Subcutaneous abdominal adipose tissue (tissue), 5 donors: Measurements from ENCODE around the gene CDK6.
A peak's percentile ranks its signal among the peaks of the same experiment; 100 is the strongest.

Experiments
- H3K27ac ChIP-seq: one replicate; pipeline ENCODE4 v1.7.0; 2013; ENCODE audit warnings: low read depth, mild to moderate bottlenecking, inconsistent platforms, low read length, moderate library complexity
- H3K27me3 ChIP-seq, 5 donors: one replicate each; pipeline ENCODE4 v1.7.0; 2013; ENCODE audit warnings: low read length in 5 of 5, inconsistent platforms in 1 of 5; ENCODE audit not compliant: control insufficient read depth in 5 of 5, insufficient read depth in 4 of 5
- H3K36me3 ChIP-seq, 5 donors: one replicate each; pipeline ENCODE4 v1.7.0; 2013; ENCODE audit warnings: low read length in 5 of 5; ENCODE audit not compliant: control insufficient read depth in 5 of 5, insufficient read depth in 5 of 5
- H3K4me1 ChIP-seq, 5 donors: one replicate each; pipeline ENCODE4 v1.7.0; 2013; ENCODE audit warnings: low read length in 5 of 5, mild to moderate bottlenecking in 3 of 5, moderate library complexity in 1 of 5; ENCODE audit not compliant: control insufficient read depth in 5 of 5, insufficient read depth in 5 of 5
- H3K4me3 ChIP-seq, 5 donors: one replicate each; pipeline ENCODE4 v1.7.0; 2013; ENCODE audit warnings: low read length in 5 of 5, low read depth in 1 of 5
- H3K9ac ChIP-seq, 5 donors: one replicate each; pipeline ENCODE4 v1.7.0; 2013; ENCODE audit warnings: low read length in 5 of 5, mild to moderate bottlenecking in 4 of 5, moderate library complexity in 3 of 5
- H3K9me3 ChIP-seq, 5 donors: one replicate each; pipeline ENCODE4 v1.7.0; 2013; ENCODE audit warnings: low read length in 5 of 5; ENCODE audit not compliant: control insufficient read depth in 5 of 5
- donor health status: healthy.
- donor health status: healthy.
- donor health status: healthy.
- donor health status: healthy.
- donor health status: healthy.

CDK6 gene

GRCh38 chr7:92603089-92603445, 233.3 kb downstream of the CDK6 start:
- no peak overlapping the region for H3K9ac ChIP-seq
- H3K36me3 ChIP-seq = peaks cover 0 to 5% (median 4%) of the 10 kb centered on the region in 5 donors
- H3K27me3 ChIP-seq = peaks cover 0 to 2% (median 0%) of the 10 kb centered on the region in 5 donors
- H3K4me1 ChIP-seq = no peaks in the 10 kb centered on the region
- H3K27ac ChIP-seq = no peak overlapping the region
- H3K9me3 ChIP-seq = no peaks in the 10 kb centered on the region
- H3K4me3 ChIP-seq = no peak overlapping the region

GRCh38 chr7:92602352-92603088, 233.9 kb downstream of the CDK6 start:
- Histone ChIP-seq H3K27me3 (peaks cover 0 to 2% (median 0%) of the 10 kb centered on the region in 5 donors), H3K27ac (no peak overlapping the region), H3K9me3 (no peaks in the 10 kb centered on the region), H3K36me3 (peaks cover 0 to 5% (median 4%) of the 10 kb centered on the region in 5 donors), H3K9ac (no peak overlapping the region), H3K4me1 (no peaks in the 10 kb centered on the region), H3K4me3 (no peak overlapping the region)

GRCh38 chr7:92598310-92598981, 237.9 kb downstream of the CDK6 start:
- Histone ChIP-seq H3K36me3 (no peaks in the 10 kb centered on the region), H3K27ac (no peak overlapping the region), H3K4me3 (no peak overlapping the region), H3K9ac (no peak overlapping the region), H3K27me3 (peaks cover 0 to 2% (median 0%) of the 10 kb centered on the region in 5 donors), H3K9me3 (no peaks in the 10 kb centered on the region), H3K4me1 (no peaks in the 10 kb centered on the region)

GRCh38 chr7:92595281-92595680, 241.1 kb downstream of the CDK6 start:
- Histone ChIP-seq H3K27me3 (peaks cover 0 to 2% (median 0%) of the 10 kb centered on the region in 5 donors), H3K4me3 (no peak overlapping the region), H3K36me3 (no peaks in the 10 kb centered on the region), H3K9me3 (no peaks in the 10 kb centered on the region), H3K9ac (no peak overlapping the region), H3K4me1 (peaks cover 0 to 7% (median 6%) of the 10 kb centered on the region in 5 donors), H3K27ac (no peak overlapping the region)

GRCh38 chr7:92594746-92595145, 241.6 kb downstream of the CDK6 start:
- Histone ChIP-seq H3K27me3 (peaks cover 0 to 2% (median 0%) of the 10 kb centered on the region in 5 donors), H3K4me3 (no peak overlapping the region), H3K36me3 (no peaks in the 10 kb centered on the region), H3K9me3 (no peaks in the 10 kb centered on the region), H3K9ac (no peak overlapping the region), H3K27ac (no peak overlapping the region), H3K4me1 (peaks cover 0 to 8% (median 6%) of the 10 kb centered on the region in 5 donors)

- H3K4me1 ChIP-seq = peaks cover 0 to 35% (median 30%) of the 10 kb centered on the region in 5 donors
- H3K9me3 ChIP-seq = no peaks in the 10 kb centered on the region
- H3K27ac ChIP-seq = no peak overlapping the region
- H3K9ac ChIP-seq = peak overlapping the region in 2 of 5 donors; percentile 88 to 93
- no peaks in the 10 kb centered on the region for H3K36me3 ChIP-seq
- peak overlapping the region; percentile 62 to 90 (median 86) for H3K4me3 ChIP-seq
- no peaks in the 10 kb centered on the region for H3K27me3 ChIP-seq
Measured at GRCh38 chr7:92590711-92591310, 245.6 kb downstream of the CDK6 start.

- Histone ChIP-seq H3K9me3 (no peaks in the 10 kb centered on the region), H3K9ac (peak overlapping the region; percentile 85 to 98 (median 91)), H3K4me3 (peak overlapping the region; percentile 68 to 90 (median 86)), H3K36me3 (no peaks in the 10 kb centered on the region), H3K27ac (peak overlapping the region; percentile 89), H3K4me1 (peaks cover 0 to 38% (median 30%) of the 10 kb centered on the region in 5 donors), H3K27me3 (no peaks in the 10 kb centered on the region)
Measured at GRCh38 chr7:92589056-92589455, 247.3 kb downstream of the CDK6 start.

GRCh38 chr7:92588561-92588960, 247.8 kb downstream of the CDK6 start:
- Histone ChIP-seq H3K9me3 (no peaks in the 10 kb centered on the region), H3K4me3 (peak overlapping the region; percentile 68 to 90 (median 86)), H3K27ac (no peak overlapping the region), H3K36me3 (no peaks in the 10 kb centered on the region), H3K27me3 (no peaks in the 10 kb centered on the region), H3K4me1 (peaks cover 0 to 38% (median 30%) of the 10 kb centered on the region in 5 donors), H3K9ac (peak overlapping the region in 3 of 5 donors; percentile 88 to 98 (median 91))

- H3K4me1 ChIP-seq = peaks cover 0 to 39% (median 30%) of the 10 kb centered on the region in 5 donors
Measured at GRCh38 chr7:92586841-92587240, 249.5 kb downstream of the CDK6 start.

GRCh38 chr7:92586403-92586802, 250.0 kb downstream of the CDK6 start:
- no peaks in the 10 kb centered on the region for H3K27me3 ChIP-seq
- no peak overlapping the region for H3K27ac ChIP-seq
- no peak overlapping the region for H3K9ac ChIP-seq
- H3K4me3 ChIP-seq = no peak overlapping the region
- peaks cover 0 to 41% (median 30%) of the 10 kb centered on the region in 5 donors for H3K4me1 ChIP-seq
- H3K36me3 ChIP-seq = no peaks in the 10 kb centered on the region
- no peaks in the 10 kb centered on the region for H3K9me3 ChIP-seq

More at GRCh38 chr7:92586841-92587240, 249.5 kb downstream of the CDK6 start:
- H3K9ac ChIP-seq = no peak overlapping the region
- no peaks in the 10 kb centered on the region for H3K9me3 ChIP-seq
- no peaks in the 10 kb centered on the region for H3K36me3 ChIP-seq
- no peaks in the 10 kb centered on the region for H3K27me3 ChIP-seq
- no peak overlapping the region for H3K4me3 ChIP-seq
- H3K27ac ChIP-seq = no peak overlapping the region
